GM12874 (cell line): ENCODE results near the gene ENPP6.

Source experiments
- TF ChIP-seq, protein P1 (sequence below): IDR thresholded peaks from 2 replicates; pipeline ENCODE4 v1.5.1; 2011; ENCODE audit warnings: low read depth, mild to moderate bottlenecking, control low read depth, low read length, moderate library complexity; ENCODE audit not compliant: insufficient read depth

Gene ENPP6

DNA sequence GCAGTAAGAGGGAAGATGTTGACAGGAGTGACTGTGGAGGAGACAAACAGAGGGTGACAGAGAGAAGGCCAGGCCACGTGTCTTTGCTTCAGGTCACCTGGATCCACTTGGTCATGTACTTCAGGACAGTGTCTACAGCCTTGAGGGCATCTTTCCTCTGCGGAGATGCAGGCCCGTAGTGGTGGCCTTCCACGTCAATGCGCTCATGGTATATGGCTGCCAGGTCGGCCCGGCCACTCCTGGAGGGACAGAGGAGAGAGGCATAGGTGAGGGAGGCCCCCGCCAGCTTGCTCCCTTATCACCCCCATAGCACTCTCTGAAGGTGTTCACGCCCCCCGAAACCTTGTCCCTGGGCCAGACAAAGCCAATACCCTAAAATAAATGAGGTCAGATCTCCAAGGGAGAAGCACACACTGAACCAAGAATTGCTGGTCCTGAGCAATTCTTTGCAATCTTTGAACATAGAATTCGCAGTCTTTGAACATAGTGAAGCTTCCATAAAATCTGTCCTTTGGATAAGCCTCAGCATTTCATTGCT lies 99.9 kb downstream of the ENPP6 start:
- TF ChIP-seq, protein P1, sequence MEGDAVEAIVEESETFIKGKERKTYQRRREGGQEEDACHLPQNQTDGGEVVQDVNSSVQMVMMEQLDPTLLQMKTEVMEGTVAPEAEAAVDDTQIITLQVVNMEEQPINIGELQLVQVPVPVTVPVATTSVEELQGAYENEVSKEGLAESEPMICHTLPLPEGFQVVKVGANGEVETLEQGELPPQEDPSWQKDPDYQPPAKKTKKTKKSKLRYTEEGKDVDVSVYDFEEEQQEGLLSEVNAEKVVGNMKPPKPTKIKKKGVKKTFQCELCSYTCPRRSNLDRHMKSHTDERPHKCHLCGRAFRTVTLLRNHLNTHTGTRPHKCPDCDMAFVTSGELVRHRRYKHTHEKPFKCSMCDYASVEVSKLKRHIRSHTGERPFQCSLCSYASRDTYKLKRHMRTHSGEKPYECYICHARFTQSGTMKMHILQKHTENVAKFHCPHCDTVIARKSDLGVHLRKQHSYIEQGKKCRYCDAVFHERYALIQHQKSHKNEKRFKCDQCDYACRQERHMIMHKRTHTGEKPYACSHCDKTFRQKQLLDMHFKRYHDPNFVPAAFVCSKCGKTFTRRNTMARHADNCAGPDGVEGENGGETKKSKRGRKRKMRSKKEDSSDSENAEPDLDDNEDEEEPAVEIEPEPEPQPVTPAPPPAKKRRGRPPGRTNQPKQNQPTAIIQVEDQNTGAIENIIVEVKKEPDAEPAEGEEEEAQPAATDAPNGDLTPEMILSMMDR: no peak

DNA sequence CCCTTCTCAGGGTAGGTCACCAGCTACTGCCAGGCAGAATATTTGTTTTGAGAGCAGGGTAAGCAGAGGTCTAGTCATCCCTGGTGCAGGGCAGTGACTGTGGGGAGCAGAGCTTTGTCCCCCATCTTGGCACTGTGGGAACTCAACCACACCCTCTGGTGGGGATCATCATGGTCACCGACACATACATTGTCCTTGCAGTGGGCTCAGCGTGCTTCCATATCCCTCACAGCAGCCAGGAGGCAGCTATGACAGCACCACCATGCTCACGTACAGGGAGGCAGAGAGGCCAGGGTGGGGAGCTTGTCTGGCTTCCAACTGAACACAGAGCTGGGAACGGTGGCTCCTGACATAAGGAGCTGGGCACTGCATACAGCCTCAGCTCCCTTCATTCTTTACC lies 102.3 kb downstream of the ENPP6 start:
- TF ChIP-seq, protein P1: no peak

DNA sequence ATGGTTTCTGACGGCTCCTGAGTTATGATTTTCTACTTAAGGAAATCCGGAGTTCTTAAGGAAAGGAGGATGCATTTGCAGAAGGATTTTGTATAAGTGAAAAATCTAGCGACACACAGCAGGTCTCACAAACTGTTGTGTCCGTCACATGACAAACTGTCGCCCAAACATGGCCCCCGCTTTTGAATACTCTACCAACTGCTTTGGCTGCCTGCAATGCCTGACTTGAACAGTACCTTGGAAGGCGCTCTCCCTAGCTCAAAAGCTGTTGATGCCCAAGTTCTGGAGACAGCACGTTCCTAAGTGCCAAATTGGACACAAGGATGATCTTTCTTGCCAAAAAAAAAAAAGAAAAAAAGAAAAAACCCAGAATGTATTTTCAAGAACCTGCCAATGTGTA lies 103.2 kb downstream of the ENPP6 start:
- TF ChIP-seq, protein P1: no peak

DNA sequence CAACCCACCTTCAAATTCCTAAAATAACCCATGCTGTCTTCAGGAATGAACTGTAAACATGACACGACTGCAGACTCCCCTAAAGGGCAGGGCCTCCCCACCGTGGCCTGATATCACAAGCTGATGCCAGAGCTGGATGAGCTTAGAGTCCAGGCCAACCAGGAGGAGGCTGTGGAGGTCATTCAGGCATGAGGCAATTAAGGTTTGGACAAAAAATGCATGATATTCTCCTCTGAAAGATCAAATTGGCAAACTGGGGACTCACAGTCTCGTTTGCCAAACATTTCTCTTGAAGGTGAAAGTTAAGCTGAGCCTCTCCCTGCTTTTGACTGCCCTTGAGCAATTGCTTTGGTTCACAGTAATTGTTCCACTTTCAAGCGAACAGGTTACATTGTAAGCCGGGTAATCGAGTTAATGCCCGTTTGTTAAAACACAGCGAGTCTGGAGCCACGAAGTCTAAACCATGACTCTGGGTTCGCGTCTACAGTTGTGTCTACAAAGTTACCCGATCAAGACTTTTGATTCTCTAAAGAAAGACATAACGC lies 105.6 kb downstream of the ENPP6 start:
- TF ChIP-seq, protein P1: no peak

DNA sequence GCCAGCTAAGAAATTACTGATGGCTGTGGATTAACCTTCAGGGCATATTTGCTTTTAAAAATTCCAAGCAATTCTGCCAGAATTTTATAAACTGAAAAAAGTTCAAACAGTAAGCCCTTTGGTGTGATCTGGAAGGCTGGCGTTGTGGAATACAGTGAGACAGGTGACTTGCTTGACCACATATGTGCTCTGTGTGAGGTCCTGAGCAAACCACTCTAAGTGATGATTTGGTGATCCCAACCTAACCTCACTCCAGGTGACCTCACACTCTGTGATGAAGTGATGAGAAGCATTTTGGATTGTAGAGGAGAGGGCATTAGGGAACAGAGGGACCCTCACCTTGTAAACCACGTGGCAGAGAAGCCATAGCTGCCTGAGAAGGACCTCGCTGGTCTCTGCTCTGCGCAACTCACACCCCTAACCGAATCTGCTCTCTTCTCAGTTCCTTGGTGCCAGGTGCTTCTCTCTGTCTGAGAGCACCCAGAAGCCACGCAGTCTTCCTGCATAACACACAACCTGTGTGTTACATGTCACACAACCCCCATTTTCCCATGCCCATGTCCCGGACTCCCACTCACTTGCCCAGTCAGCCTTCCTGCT lies 106.3 kb downstream of the ENPP6 start:
- TF ChIP-seq, protein P1: no peak

DNA sequence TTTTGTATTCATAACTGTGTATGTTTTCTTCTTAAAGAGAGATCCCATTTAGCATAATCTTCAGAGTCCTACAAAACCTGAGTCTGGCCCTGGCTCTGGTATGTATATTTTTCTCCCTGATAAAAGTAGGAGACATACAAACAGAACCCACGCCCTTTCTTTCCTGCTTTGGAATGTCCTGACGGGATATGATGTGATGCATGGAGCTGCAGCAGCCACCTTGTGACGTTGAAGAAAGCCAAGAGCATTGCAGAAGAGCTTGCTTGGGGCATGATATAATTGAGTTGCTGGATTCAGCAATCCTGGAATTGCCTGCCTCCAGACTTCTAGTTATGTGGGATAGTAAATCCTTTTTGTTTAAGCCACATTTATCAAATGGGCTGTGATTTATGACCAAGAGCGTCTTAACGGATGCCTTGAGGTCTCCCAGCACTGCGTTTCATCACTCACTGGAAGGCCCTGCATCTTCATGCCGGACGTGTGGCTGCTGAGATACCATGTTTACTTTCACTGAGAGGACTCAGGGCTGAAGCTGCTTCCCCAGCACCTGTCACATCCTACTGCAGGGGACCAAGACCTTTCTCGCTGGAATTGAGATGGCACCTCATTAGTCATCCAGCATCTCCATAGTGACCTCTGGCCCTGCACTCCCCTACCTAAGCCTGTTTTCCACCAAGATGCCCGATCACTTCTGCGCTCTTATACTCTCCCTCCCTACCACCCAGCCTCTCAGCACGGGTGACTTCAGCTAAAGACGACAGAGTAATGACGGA lies 107.0 kb downstream of the ENPP6 start:
- TF ChIP-seq, protein P1: no peak

DNA sequence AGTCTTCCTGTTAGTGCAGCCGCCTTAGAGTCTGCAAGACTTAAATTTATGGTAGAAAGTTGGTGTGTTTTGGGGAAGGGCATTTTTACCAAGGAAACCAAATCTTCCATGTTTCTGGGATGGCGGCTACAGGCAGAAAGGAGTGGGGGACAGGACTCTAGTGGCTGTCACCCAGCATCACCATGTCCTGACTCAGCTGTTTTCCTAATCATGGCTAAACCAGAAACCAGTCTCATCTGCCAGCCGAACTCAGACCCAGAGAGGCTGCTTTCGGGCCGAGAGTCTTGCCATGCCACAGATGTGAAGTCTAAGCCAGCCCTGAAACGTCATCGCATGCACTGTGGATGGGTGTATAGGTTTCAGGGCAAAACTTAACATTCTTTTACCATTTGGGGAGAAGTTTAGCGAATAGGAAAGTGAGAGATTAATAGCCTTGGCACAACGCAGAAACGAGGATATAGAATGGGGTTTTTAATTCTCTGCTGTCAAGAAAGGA lies 109.6 kb downstream of the ENPP6 start:
- TF ChIP-seq, protein P1: no peak
